Thoracic aorta (tissue), 2 donors: Measurements from ENCODE around the gene RNF150. TPM values are rescaled to one million over a fixed set of nuclear protein-coding genes. Genes with fewer than 3 reads are reported as not detected.

Source experiments
- ATAC-seq: fragments of 150-250 bp; one replicate; pipeline ENCODE4 v1.8.0; 2017; ENCODE audit warnings: low read depth; ENCODE audit not compliant: insufficient number of reproducible peaks, low FRiP score
- DNase-seq: peaks from one replicate; pipeline ENCODE4 v3.0.0-alpha.2; 2020; ENCODE audit warnings: low spot score
- H3K27ac ChIP-seq, 2 donors: fragments of 200-600 bp; sonication (generic); 1 replicate in 1 of 2; 2 replicates in 1 of 2; pipeline ENCODE4 v1.5.1; 2016; ENCODE audit warnings: mild to moderate bottlenecking in 2 of 2, moderate library complexity in 2 of 2
- H3K27me3 ChIP-seq: fragments of 200-600 bp; sonication (generic); replicated peaks from 2 replicates; pipeline ENCODE4 v1.6.0; 2016; ENCODE audit warnings: mild to moderate bottlenecking; ENCODE audit not compliant: insufficient read depth
- H3K36me3 ChIP-seq: fragments of 200-600 bp; sonication (generic); one replicate; pipeline ENCODE4 v1.5.1; 2016
- H3K4me1 ChIP-seq, 2 donors: fragments of 200-600 bp; sonication (generic); 1 replicate in 1 of 2; 2 replicates in 1 of 2; pipeline versions ENCODE4 v1.5.1 to v1.6.0; 2016; ENCODE audit warnings: low read depth in 2 of 2, mild to moderate bottlenecking in 1 of 2; ENCODE audit not compliant: control insufficient read depth in 1 of 2
- H3K4me3 ChIP-seq: fragments of 200-600 bp; sonication (generic); 2 replicates; pipeline ENCODE4 v1.5.1; 2016; ENCODE audit warnings: mild to moderate bottlenecking
- H3K9me3 ChIP-seq: fragments of 200-600 bp; sonication (generic); 2 replicates; pipeline ENCODE4 v1.5.1; 2016
- CTCF ChIP-seq: fragments of 200-600 bp; sonication (generic); IDR thresholded peaks from one replicate; pipeline ENCODE4 v1.5.1; 2019; ENCODE audit warnings: antibody characterized with exemption
- total RNA-seq, 2 donors: library from RNA; depleted of rRNA; stranded (reverse); fragments of >200 nt; gene quantifications; one replicate each; pipeline versions ENCODE4 v1.1.0 to v1.2.3, GENCODE V29; 2016

Gene RNF150
- total RNA-seq, 2 donors from 2014 or later: 9.7 to 11.6 TPM

DNA sequence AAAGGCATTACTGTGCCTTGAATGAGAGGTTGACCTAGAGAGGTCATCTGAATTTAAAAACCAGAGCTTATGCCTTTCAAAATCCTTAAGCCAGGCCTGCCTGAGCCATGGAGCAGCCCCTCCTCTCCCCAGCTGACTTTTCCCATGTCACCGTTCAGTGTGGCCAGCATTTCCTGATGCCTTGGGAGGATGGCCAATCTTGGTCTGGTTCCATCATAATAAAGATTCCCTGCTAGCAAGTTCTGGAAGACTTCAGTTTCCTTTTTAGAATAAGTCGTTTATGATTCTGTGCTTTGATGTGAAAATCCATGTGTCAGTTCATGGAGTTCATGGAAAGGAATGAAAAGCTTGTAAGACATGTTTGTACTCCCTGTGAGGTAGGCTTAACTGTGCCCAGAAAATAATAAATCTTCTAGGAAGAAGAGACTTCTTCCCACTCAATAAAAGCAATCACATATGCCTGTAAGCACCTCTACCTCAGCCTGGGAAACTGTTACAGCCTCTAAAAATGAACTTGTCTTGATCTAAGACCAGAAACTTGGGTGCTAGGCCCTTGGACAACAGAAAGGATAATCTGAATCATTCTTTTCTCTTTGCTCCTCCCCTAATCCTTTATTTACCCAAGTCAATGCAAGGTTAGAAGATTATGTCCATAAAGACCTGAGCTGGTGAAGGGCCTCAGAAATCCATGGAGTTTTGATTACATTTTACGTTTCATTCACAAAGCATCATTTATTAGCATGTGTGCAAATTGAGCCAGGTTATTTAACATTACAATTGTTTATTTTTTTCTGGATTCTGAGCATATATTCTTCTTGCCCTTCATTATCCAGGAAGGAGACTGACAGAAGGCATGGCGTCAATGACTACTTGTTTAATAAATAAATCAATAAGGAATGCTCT lies 293.1 kb downstream of the RNF150 start:
- Histone ChIP-seq H3K27ac (no peak overlapping the region), H3K4me1 (no peaks in the 10 kb centered on the region), H3K27me3 (no peaks in the 10 kb centered on the region), H3K36me3 (no peaks in the 10 kb centered on the region), H3K4me3 (no peak overlapping the region), H3K9me3 (no peaks in the 10 kb centered on the region)
- DNase-seq: no peak
- ATAC-seq: no peak
- no peak for TF ChIP-seq CTCF

DNA sequence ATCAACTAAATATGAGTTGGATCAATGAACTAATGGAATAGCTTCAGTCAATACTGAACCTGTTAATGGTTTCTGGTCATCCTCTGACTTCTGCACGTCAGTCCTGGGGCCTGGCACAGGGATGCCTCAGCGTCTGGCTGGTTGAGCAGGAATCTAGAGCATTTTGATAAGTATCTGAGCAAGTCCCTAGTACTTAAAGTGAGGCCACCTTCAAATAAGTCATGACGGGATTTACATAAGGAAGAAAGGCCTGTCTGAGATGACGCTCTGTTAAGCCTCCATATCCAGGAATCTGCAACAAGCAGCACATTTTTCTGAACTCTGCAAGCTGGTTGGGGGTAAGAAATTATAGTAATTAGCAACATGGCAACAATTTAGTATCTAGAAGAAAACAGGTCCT lies 293.9 kb downstream of the RNF150 start:
- no peak for ATAC-seq
- Histone ChIP-seq H3K27me3 (no peaks in the 10 kb centered on the region), H3K4me3 (no peak overlapping the region), H3K4me1 (no peaks in the 10 kb centered on the region), H3K9me3 (no peaks in the 10 kb centered on the region), H3K27ac (no peak overlapping the region), H3K36me3 (no peaks in the 10 kb centered on the region)
- TF ChIP-seq CTCF: no peak
- DNase-seq: no peak

GRCh38 chr4:140837736-140838135 lies 295.5 kb downstream of the RNF150 start:
- Histone ChIP-seq H3K4me3 (no peak overlapping the region), H3K36me3 (no peaks in the 10 kb centered on the region), H3K4me1 (no peaks in the 10 kb centered on the region), H3K27me3 (no peaks in the 10 kb centered on the region), H3K9me3 (no peaks in the 10 kb centered on the region), H3K27ac (no peak overlapping the region)
- no peak for DNase-seq
- no peak for TF ChIP-seq CTCF
- ATAC-seq: no peak

GRCh38 chr4:140834839-140835495 lies 298.3 kb downstream of the RNF150 start:
- DNase-seq (no peak), ATAC-seq (no peak)
- H3K9me3 ChIP-seq: no peaks in the 10 kb centered on the region
- H3K4me1 ChIP-seq: no peaks in the 10 kb centered on the region
- no peak overlapping the region for H3K27ac ChIP-seq
- no peak overlapping the region for H3K4me3 ChIP-seq
- no peaks in the 10 kb centered on the region for H3K27me3 ChIP-seq
- H3K36me3 ChIP-seq: no peaks in the 10 kb centered on the region
- TF ChIP-seq CTCF: no peak

DNA sequence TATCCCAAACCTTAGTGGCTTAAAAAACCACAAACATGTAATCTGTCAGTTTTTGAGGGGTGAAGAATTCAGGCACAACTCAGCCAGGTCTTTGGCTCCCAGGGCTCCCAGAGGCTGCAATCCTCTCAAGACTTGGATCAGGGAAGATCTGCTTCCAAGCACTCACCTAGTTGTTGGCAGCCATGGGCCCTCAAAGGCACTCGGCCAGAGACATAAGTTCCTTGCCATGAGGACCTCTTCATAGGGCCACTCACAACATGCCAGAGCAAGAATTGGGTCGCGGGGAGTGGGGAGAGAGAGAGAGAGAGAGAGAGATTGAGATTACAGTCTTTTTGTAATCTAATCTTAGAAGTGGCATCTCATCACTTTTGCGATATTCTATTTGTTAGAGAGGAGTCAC lies 300.0 kb downstream of the RNF150 start:
- H3K4me1 ChIP-seq: no peaks in the 10 kb centered on the region
- no peak for TF ChIP-seq CTCF
- no peak for ATAC-seq

More for the DNA sequence above, 300.0 kb downstream of the RNF150 start:
- Histone ChIP-seq H3K36me3 (no peaks in the 10 kb centered on the region), H3K4me3 (no peak overlapping the region), H3K27ac (no peak overlapping the region), H3K9me3 (no peaks in the 10 kb centered on the region), H3K27me3 (no peaks in the 10 kb centered on the region)
- no peak for DNase-seq
